GM13977 (cell line): ENCODE data around the gene KLHL29.

ENCODE experiments used
- DNase-seq: peaks from one replicate; pipeline ENCODE4 v3.0.0; 2012; ENCODE audit warnings: low spot score
- CTCF ChIP-seq: IDR thresholded peaks from 2 replicates; pipeline ENCODE4 v1.5.1; 2012; ENCODE audit warnings: mild to moderate bottlenecking, control low read depth; ENCODE audit not compliant: insufficient read depth; ENCODE audit errors: extremely low read depth, missing control alignments
- in situ Hi-C: fragments of 300-500 bp; cut with MboI; formaldehyde crosslinking; loops from one replicate; pipeline ENCODE4 v1.12.0; 2022; ENCODE audit warnings: low sequenced_read_pairs, low pct_unique_long_range_greater_than_20kb, mixed read lengths, inconsistent platforms; ENCODE audit not compliant: unreplicated experiment

KLHL29 gene

GRCh38 chr2:23519334-23519651 is 134.3 kb downstream of the KLHL29 start:
- TF ChIP-seq CTCF: no peak

GRCh38 chr2:23520256-23520655 is 135.3 kb downstream of the KLHL29 start:
- no peak for DNase-seq
- in situ Hi-C loops: no loop called here
- no peak for TF ChIP-seq CTCF

More at GRCh38 chr2:23519334-23519651, 134.3 kb downstream of the KLHL29 start:
- in situ Hi-C loops: no loop called here
- no peak for DNase-seq

- TF ChIP-seq CTCF: no peak
- DNase-seq: no peak
- in situ Hi-C loops: no loop called here
Observed at GRCh38 chr2:23521060-23521459, 136.1 kb downstream of the KLHL29 start.

GRCh38 chr2:23522726-23523372 is 137.9 kb downstream of the KLHL29 start:
- TF ChIP-seq CTCF: no peak
- in situ Hi-C loops: no loop called here
- no peak for DNase-seq

GRCh38 chr2:23523373-23524260 is 138.6 kb downstream of the KLHL29 start:
- DNase-seq: no peak
- in situ Hi-C loops: no loop called here

GRCh38 chr2:23524261-23524706 is 139.3 kb downstream of the KLHL29 start:
- no peak for DNase-seq
- in situ Hi-C loops: no loop called here

More at GRCh38 chr2:23523373-23524260, 138.6 kb downstream of the KLHL29 start:
- no peak for TF ChIP-seq CTCF

More at GRCh38 chr2:23524261-23524706, 139.3 kb downstream of the KLHL29 start:
- TF ChIP-seq CTCF: no peak
